ENCODE measurements around the gene SYT17.

The SYT17 gene

GRCh38 chr16:19140396-19140795 lies 27.6 kb upstream of the SYT17 start:
- Histone ChIP-seq H3K4me2 (ENCODE audit: low read length) (no peak overlapping the region), H2AFZ (ENCODE audit: low read depth, low read length) (no peak overlapping the region), H3K4me1 (ENCODE audit: low read length) (no peaks in the 10 kb centered on the region), H3K36me3 (replicated peaks; ENCODE audit: low read depth, low read length) (no peaks in the 10 kb centered on the region), H3K27me3 (ENCODE audit: low read depth, low read length) (peaks cover 20% of the 10 kb centered on the region), H3K9ac (ENCODE audit: low read length) (no peak overlapping the region), H3K4me3 (ENCODE audit: low read length) (no peak overlapping the region), H3K27ac (ENCODE audit: low read length) (no peak overlapping the region), H4K20me1 (ENCODE audit: insufficient read depth, low read length) (no peaks in the 10 kb centered on the region), H3K9me3 (ENCODE audit: insufficient read depth, low read length) (no peaks in the 10 kb centered on the region), H3K79me2 (ENCODE audit: low read length) (no peaks in the 10 kb centered on the region)
- TF ChIP-seq, protein P1, sequence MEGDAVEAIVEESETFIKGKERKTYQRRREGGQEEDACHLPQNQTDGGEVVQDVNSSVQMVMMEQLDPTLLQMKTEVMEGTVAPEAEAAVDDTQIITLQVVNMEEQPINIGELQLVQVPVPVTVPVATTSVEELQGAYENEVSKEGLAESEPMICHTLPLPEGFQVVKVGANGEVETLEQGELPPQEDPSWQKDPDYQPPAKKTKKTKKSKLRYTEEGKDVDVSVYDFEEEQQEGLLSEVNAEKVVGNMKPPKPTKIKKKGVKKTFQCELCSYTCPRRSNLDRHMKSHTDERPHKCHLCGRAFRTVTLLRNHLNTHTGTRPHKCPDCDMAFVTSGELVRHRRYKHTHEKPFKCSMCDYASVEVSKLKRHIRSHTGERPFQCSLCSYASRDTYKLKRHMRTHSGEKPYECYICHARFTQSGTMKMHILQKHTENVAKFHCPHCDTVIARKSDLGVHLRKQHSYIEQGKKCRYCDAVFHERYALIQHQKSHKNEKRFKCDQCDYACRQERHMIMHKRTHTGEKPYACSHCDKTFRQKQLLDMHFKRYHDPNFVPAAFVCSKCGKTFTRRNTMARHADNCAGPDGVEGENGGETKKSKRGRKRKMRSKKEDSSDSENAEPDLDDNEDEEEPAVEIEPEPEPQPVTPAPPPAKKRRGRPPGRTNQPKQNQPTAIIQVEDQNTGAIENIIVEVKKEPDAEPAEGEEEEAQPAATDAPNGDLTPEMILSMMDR (IDR thresholded peaks at IDR 0.05; ENCODE audit: low read depth, low read length), result no peak
- no peak for TF ChIP-seq EZH2phosphoT487 (IDR thresholded peaks at IDR 0.05; ENCODE audit: low read depth)

- Histone ChIP-seq H3K79me2 (ENCODE audit: low read length) (no peaks in the 10 kb centered on the region), H3K9me3 (ENCODE audit: insufficient read depth, low read length) (no peaks in the 10 kb centered on the region), H3K4me3 (ENCODE audit: low read length) (no peak overlapping the region), H3K27ac (ENCODE audit: low read length) (no peak overlapping the region), H3K27me3 (ENCODE audit: low read depth, low read length) (peaks cover 20% of the 10 kb centered on the region), H4K20me1 (ENCODE audit: insufficient read depth, low read length) (no peaks in the 10 kb centered on the region), H3K36me3 (replicated peaks; ENCODE audit: low read depth, low read length) (no peaks in the 10 kb centered on the region), H3K9ac (ENCODE audit: low read length) (no peak overlapping the region), H3K4me2 (ENCODE audit: low read length) (no peak overlapping the region), H2AFZ (ENCODE audit: low read depth, low read length) (no peak overlapping the region), H3K4me1 (ENCODE audit: low read length) (no peaks in the 10 kb centered on the region)
- TF ChIP-seq, protein P1 (IDR thresholded peaks at IDR 0.05; ENCODE audit: low read depth, low read length), result no peak
- TF ChIP-seq EZH2phosphoT487 (IDR thresholded peaks at IDR 0.05; ENCODE audit: low read depth), result no peak
These were observed 25.0 kb upstream of the SYT17 start for GRCh38 chr16:19142939-19143598.

DNA sequence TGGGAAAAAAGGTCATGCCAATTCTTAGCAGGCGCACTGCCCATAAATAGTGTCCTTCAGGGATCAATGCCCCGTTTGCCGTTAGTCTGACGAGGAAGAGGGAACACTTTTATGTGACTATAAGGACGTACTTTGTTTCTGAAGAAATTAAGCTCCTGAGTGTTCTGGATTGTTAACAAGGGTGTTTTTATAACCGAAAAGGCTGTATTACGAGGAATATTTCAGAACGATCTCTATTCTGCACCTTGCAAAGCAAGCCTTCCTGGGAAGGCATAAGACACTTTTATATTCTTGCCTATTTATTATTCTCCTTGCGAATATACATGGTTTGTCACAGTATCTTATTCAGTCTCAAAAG lies 24.5 kb upstream of the SYT17 start:
- no peaks in the 10 kb centered on the region for H3K36me3 ChIP-seq (replicated peaks; ENCODE audit: low read depth, low read length)
- H2AFZ ChIP-seq (ENCODE audit: low read depth, low read length), result no peak overlapping the region
- no peak overlapping the region for H3K9ac ChIP-seq (ENCODE audit: low read length)
- H3K4me3 ChIP-seq (ENCODE audit: low read length), result no peak overlapping the region
- H3K9me3 ChIP-seq (ENCODE audit: insufficient read depth, low read length), result no peaks in the 10 kb centered on the region
- no peak for TF ChIP-seq EZH2phosphoT487 (IDR thresholded peaks at IDR 0.05; ENCODE audit: low read depth)
- TF ChIP-seq, protein P1 (IDR thresholded peaks at IDR 0.05; ENCODE audit: low read depth, low read length), result no peak
- H4K20me1 ChIP-seq (ENCODE audit: insufficient read depth, low read length), result no peaks in the 10 kb centered on the region
- H3K79me2 ChIP-seq (ENCODE audit: low read length), result no peaks in the 10 kb centered on the region
- H3K4me1 ChIP-seq (ENCODE audit: low read length), result no peaks in the 10 kb centered on the region
- H3K27me3 ChIP-seq (ENCODE audit: low read depth, low read length), result peaks cover 20% of the 10 kb centered on the region
- H3K27ac ChIP-seq (ENCODE audit: low read length), result no peak overlapping the region
- no peak overlapping the region for H3K4me2 ChIP-seq (ENCODE audit: low read length)

DNA sequence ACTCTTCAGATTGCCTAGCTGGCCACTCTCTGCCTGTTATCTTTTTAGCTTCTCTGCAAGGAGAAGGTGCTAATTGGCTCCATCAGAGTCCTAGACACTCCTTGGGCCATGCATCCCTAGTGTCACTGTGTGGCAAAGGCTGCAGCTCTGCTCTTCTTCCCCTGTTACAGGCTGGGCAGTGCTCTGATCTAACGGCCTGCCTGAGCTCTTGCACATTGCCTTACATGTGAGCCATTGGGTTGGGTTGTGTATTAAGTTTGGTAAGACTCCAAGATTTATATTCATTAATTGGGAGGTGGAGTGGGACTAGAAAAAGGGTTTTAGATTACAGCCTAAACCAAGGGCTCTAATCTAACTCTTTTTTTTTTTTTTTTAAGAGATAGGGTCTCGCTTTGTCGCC lies 23.0 kb upstream of the SYT17 start:
- Histone ChIP-seq H3K9me3 (ENCODE audit: insufficient read depth, low read length) (no peaks in the 10 kb centered on the region), H4K20me1 (ENCODE audit: insufficient read depth, low read length) (no peaks in the 10 kb centered on the region), H3K4me1 (ENCODE audit: low read length) (no peaks in the 10 kb centered on the region), H3K36me3 (replicated peaks; ENCODE audit: low read depth, low read length) (no peaks in the 10 kb centered on the region), H3K4me3 (ENCODE audit: low read length) (no peak overlapping the region), H3K4me2 (ENCODE audit: low read length) (no peak overlapping the region), H3K27me3 (ENCODE audit: low read depth, low read length) (peaks cover 20% of the 10 kb centered on the region), H3K79me2 (ENCODE audit: low read length) (no peaks in the 10 kb centered on the region), H3K27ac (ENCODE audit: low read length) (no peak overlapping the region), H3K9ac (ENCODE audit: low read length) (no peak overlapping the region), H2AFZ (ENCODE audit: low read depth, low read length) (no peak overlapping the region)
- TF ChIP-seq, protein P1 (IDR thresholded peaks at IDR 0.05; ENCODE audit: low read depth, low read length), result no peak
- no peak for TF ChIP-seq EZH2phosphoT487 (IDR thresholded peaks at IDR 0.05; ENCODE audit: low read depth)

Data from OCI-LY3 (cell line).